HepG2 (cell line): ENCODE data around the gene GNG4. TPM values are rescaled to one million over a fixed set of nuclear protein-coding genes. Genes with fewer than 3 reads are reported as not detected.

Experiments used
- CBX5 ChIP-seq: sonication (generic); formaldehyde crosslinking; IDR thresholded peaks from 2 replicates; pipeline ENCODE4 v1.4.0; 2020; ENCODE audit warnings: missing genetic modification reagents, borderline replicate concordance
- DR1 ChIP-seq: sonication (generic); formaldehyde crosslinking; IDR thresholded peaks from 2 replicates; pipeline ENCODE4 v1.8.0; 2021; ENCODE audit warnings: mild to moderate bottlenecking, missing genetic modification reagents, inconsistent platforms
- FIP1L1 ChIP-seq: fragments of 200-400 bp; formaldehyde crosslinking; IDR thresholded peaks from 2 replicates; pipeline ENCODE4 v1.6.1; 2018; ENCODE audit warnings: low read depth, mild to moderate bottlenecking, low read length, moderate library complexity, borderline replicate concordance; ENCODE audit not compliant: insufficient read depth
- FOXK1 ChIP-seq: sonication (generic); formaldehyde crosslinking; IDR thresholded peaks from 2 replicates; pipeline ENCODE4 v1.4.0; 2020; ENCODE audit warnings: low read depth, missing genetic modification reagents, borderline replicate concordance
- HDAC2 ChIP-seq: sonication (generic); formaldehyde crosslinking; IDR thresholded peaks from 2 replicates; pipeline ENCODE4 v1.4.0; 2020; ENCODE audit warnings: missing genetic modification reagents
- KDM5A ChIP-seq: fragments of 200-600 bp; sonication (generic); IDR thresholded peaks from 2 replicates; pipeline ENCODE4 v1.7.0; 2018; ENCODE audit warnings: antibody characterized with exemption, mild to moderate bottlenecking, low read length, borderline replicate concordance
- MXD4 ChIP-seq: IDR thresholded peaks from 2 replicates; pipeline ENCODE4 v1.6.1; 2016; ENCODE audit warnings: mild to moderate bottlenecking, missing biosample characterization, missing genetic modification reagents
- PCBP2 ChIP-seq: fragments of 200-400 bp; formaldehyde crosslinking; optimal IDR thresholded peaks from 2 replicates; pipeline ENCODE3; 2018; ENCODE audit warnings: low read length, low read depth; ENCODE audit not compliant: poor library complexity, severe bottlenecking
- RBAK ChIP-seq: sonication (generic); formaldehyde crosslinking; IDR thresholded peaks from 2 replicates; pipeline ENCODE4 v1.5.1; 2020; ENCODE audit warnings: mild to moderate bottlenecking, missing genetic modification reagents
- RFXAP ChIP-seq: sonication (generic); formaldehyde crosslinking; IDR thresholded peaks from 2 replicates; pipeline ENCODE4 v1.4.0; 2020; ENCODE audit warnings: missing genetic modification reagents, borderline replicate concordance
- RNF2 ChIP-seq: fragments of 450-650 bp; conservative IDR thresholded peaks from 2 replicates; pipeline ENCODE4 v1.6.1; 2016; ENCODE audit warnings: low read depth
- SAFB2 ChIP-seq: sonication (generic); formaldehyde crosslinking; IDR thresholded peaks from 2 replicates; pipeline ENCODE4 v1.5.1; 2020; ENCODE audit warnings: missing genetic modification reagents, low read depth, mild to moderate bottlenecking, borderline replicate concordance
- SIX4 ChIP-seq: sonication (generic); formaldehyde crosslinking; IDR thresholded peaks from 2 replicates; pipeline ENCODE4 v1.4.0; 2020; ENCODE audit warnings: missing genetic modification reagents
- SP5 ChIP-seq: IDR thresholded peaks from 2 replicates; pipeline ENCODE4 v1.6.1; 2016; ENCODE audit warnings: low read depth, borderline replicate concordance
- THAP11 ChIP-seq: IDR thresholded peaks from 2 replicates; pipeline ENCODE4 v1.6.1; 2016; ENCODE audit warnings: missing biosample characterization, missing genetic modification reagents
- YEATS4 ChIP-seq: sonication (generic); formaldehyde crosslinking; IDR thresholded peaks from 2 replicates; pipeline ENCODE4 v1.4.0; 2020; ENCODE audit warnings: missing genetic modification reagents, borderline replicate concordance
- ZNF253 ChIP-seq: sonication (generic); formaldehyde crosslinking; IDR thresholded peaks from 2 replicates; pipeline ENCODE4 v1.8.0; 2022; ENCODE audit warnings: mild to moderate bottlenecking, missing genetic modification reagents, borderline replicate concordance
- ZNF431 ChIP-seq: sonication (generic); formaldehyde crosslinking; IDR thresholded peaks from 2 replicates; pipeline ENCODE4 v1.9.0; 2022; ENCODE audit warnings: missing genetic modification reagents, low read depth, mild to moderate bottlenecking, borderline replicate concordance
- ZNF644 ChIP-seq: IDR thresholded peaks from 2 replicates; pipeline ENCODE4 v1.6.1; 2016; ENCODE audit warnings: low read depth
- ZNF7 ChIP-seq: IDR thresholded peaks from 2 replicates; pipeline ENCODE4 v1.6.1; 2016; ENCODE audit warnings: missing biosample characterization, missing genetic modification reagents
- polyA plus RNA-seq, 8 experiments: library from polyadenylated mRNA; depleted of rRNA in 3 of 8; stranded (reverse) in 7 of 8; unstranded in 1 of 8; fragments of >200 nt; fragmentation: Illumina TruSeq in 4 of 8; extraction: Trizol in 4 of 8; gene quantifications; 2 replicates each; pipeline versions ENCODE4 v1.2.1 to v1.2.3, GENCODE V29; 2011 to 2016; ENCODE audit warnings: low read depth in 4 of 8, missing spikeins in 1 of 8, mixed read lengths in 1 of 8; ENCODE audit not compliant: insufficient read depth in 1 of 8
- total RNA-seq, 5 experiments: library from RNA; depleted of rRNA; stranded (reverse); fragments of >200 nt; fragmentation: Illumina TruSeq; extraction: Trizol; gene quantifications; 2 replicates each; pipeline ENCODE4 v1.2.3, GENCODE V29; 2016; ENCODE audit warnings: low read depth in 1 of 5
- TF ChIP-seq, protein P1 (sequence below): sonication (generic); formaldehyde crosslinking; IDR thresholded peaks from 2 replicates; pipeline ENCODE4 v1.8.0; 2022; ENCODE audit warnings: mild to moderate bottlenecking, missing genetic modification reagents, moderate library complexity
- TF ChIP-seq, protein P2 (sequence below): sonication (generic); formaldehyde crosslinking; IDR thresholded peaks from 2 replicates; pipeline ENCODE4 v1.4.0; 2020; ENCODE audit warnings: mild to moderate bottlenecking, missing genetic modification reagents
- TF ChIP-seq, protein P3 (sequence below): sonication (generic); formaldehyde crosslinking; conservative IDR thresholded peaks from 2 replicates; pipeline ENCODE4 v1.4.0; 2020; ENCODE audit warnings: mild to moderate bottlenecking, missing genetic modification reagents, moderate library complexity
- TF ChIP-seq, protein P4 (sequence below): sonication (generic); formaldehyde crosslinking; IDR thresholded peaks from 2 replicates; pipeline ENCODE4 v1.5.0; 2020; ENCODE audit warnings: mild to moderate bottlenecking, missing genetic modification reagents
- TF ChIP-seq, protein P5 (sequence below): sonication (generic); formaldehyde crosslinking; IDR thresholded peaks from 2 replicates; pipeline ENCODE4 v1.5.1; 2020; ENCODE audit warnings: missing genetic modification reagents, mild to moderate bottlenecking, borderline replicate concordance

Gene GNG4
- total and polyA plus RNA-seq, 2 of the 13 experiments (the other 11 are each of a cell fraction or from before 2014, with no cell fraction given), result 27.1 to 69.5 TPM

DNA sequence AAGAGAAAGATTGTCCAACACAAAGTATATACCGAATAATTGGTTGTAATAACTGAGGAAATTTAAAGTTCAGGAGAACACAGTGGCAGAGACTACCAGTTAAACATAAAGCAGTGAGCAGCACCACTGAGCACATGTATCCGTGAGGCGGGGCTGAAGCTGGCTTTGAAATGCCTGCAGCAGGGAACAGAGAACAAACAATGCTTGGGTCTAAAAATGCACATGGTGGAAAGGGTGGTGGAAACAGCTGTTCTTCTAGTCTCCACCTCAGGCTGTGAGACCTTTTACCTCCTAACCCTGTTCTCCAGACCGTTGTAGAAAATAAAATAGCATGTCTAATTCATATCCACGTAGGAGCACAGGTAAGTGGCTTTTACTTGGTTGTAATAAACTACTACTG lies 7.7 kb upstream of the GNG4 start (continued):
- TF ChIP-seq ZNF7 (CRISPR knock-in tag) (no peak), ZNF431 (no peak), MXD4 (CRISPR knock-in tag) (0 out of 2 replicates have a peak, but pooled peaks have one; percentile 33), SP5 (CRISPR knock-in tag) (peak; percentile 48; the same call in 1 of the 2 replicates), FOXK1 (CRISPR knock-in tag) (no peak), PCBP2 (no peak), FIP1L1 (no peak), THAP11 (0 out of 2 replicates have a peak, but pooled peaks have one; percentile 9), YEATS4 (CRISPR knock-in tag) (peak; percentile 46; the same call in 1 of the 2 replicates), CBX5 (CRISPR knock-in tag) (no peak), RBAK (CRISPR knock-in tag) (no peak), RFXAP (CRISPR knock-in tag) (no peak), RNF2 (no peak), KDM5A (no peak), ZNF253 (no peak), DR1 (CRISPR knock-in tag) (no peak), SAFB2 (no peak), SIX4 (CRISPR knock-in tag) (no peak), HDAC2 (no peak), ZNF644 (CRISPR knock-in tag) (peak; percentile 79)
- TF ChIP-seq, protein P1, sequence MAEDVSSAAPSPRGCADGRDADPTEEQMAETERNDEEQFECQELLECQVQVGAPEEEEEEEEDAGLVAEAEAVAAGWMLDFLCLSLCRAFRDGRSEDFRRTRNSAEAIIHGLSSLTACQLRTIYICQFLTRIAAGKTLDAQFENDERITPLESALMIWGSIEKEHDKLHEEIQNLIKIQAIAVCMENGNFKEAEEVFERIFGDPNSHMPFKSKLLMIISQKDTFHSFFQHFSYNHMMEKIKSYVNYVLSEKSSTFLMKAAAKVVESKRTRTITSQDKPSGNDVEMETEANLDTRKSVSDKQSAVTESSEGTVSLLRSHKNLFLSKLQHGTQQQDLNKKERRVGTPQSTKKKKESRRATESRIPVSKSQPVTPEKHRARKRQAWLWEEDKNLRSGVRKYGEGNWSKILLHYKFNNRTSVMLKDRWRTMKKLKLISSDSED, result no peak
- TF ChIP-seq, protein P2, sequence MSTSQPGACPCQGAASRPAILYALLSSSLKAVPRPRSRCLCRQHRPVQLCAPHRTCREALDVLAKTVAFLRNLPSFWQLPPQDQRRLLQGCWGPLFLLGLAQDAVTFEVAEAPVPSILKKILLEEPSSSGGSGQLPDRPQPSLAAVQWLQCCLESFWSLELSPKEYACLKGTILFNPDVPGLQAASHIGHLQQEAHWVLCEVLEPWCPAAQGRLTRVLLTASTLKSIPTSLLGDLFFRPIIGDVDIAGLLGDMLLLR, result no peak
- TF ChIP-seq, protein P3, sequence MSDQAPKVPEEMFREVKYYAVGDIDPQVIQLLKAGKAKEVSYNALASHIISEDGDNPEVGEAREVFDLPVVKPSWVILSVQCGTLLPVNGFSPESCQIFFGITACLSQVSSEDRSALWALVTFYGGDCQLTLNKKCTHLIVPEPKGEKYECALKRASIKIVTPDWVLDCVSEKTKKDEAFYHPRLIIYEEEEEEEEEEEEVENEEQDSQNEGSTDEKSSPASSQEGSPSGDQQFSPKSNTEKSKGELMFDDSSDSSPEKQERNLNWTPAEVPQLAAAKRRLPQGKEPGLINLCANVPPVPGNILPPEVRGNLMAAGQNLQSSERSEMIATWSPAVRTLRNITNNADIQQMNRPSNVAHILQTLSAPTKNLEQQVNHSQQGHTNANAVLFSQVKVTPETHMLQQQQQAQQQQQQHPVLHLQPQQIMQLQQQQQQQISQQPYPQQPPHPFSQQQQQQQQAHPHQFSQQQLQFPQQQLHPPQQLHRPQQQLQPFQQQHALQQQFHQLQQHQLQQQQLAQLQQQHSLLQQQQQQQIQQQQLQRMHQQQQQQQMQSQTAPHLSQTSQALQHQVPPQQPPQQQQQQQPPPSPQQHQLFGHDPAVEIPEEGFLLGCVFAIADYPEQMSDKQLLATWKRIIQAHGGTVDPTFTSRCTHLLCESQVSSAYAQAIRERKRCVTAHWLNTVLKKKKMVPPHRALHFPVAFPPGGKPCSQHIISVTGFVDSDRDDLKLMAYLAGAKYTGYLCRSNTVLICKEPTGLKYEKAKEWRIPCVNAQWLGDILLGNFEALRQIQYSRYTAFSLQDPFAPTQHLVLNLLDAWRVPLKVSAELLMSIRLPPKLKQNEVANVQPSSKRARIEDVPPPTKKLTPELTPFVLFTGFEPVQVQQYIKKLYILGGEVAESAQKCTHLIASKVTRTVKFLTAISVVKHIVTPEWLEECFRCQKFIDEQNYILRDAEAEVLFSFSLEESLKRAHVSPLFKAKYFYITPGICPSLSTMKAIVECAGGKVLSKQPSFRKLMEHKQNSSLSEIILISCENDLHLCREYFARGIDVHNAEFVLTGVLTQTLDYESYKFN (CRISPR knock-in tag), result no peak
- TF ChIP-seq, protein P4, sequence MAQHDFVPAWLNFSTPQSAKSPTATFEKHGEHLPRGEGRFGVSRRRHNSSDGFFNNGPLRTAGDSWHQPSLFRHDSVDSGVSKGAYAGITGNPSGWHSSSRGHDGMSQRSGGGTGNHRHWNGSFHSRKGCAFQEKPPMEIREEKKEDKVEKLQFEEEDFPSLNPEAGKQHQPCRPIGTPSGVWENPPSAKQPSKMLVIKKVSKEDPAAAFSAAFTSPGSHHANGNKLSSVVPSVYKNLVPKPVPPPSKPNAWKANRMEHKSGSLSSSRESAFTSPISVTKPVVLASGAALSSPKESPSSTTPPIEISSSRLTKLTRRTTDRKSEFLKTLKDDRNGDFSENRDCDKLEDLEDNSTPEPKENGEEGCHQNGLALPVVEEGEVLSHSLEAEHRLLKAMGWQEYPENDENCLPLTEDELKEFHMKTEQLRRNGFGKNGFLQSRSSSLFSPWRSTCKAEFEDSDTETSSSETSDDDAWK, result no peak
- TF ChIP-seq, protein P5, sequence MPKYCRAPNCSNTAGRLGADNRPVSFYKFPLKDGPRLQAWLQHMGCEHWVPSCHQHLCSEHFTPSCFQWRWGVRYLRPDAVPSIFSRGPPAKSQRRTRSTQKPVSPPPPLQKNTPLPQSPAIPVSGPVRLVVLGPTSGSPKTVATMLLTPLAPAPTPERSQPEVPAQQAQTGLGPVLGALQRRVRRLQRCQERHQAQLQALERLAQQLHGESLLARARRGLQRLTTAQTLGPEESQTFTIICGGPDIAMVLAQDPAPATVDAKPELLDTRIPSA, result no peak
